ENCODE data around the gene TRIM8. TPM values are rescaled to one million over a fixed set of nuclear protein-coding genes. Genes with fewer than 3 reads are reported as not detected.

The TRIM8 gene
- total and polyA plus RNA-seq, 9 of the 15 experiments (the other 6 are each of a cell fraction or from before 2014, with no cell fraction given), result 1.7 to 26.0 (median 9.1) TPM

- no peak for TF ChIP-seq ZNF23 (CRISPR knock-in tag; IDR thresholded peaks at IDR 0.05)
- TF ChIP-seq SAFB2 (IDR thresholded peaks at IDR 0.05; ENCODE audit: borderline replicate concordance, low read depth, low read length, severe bottlenecking), result no peak
- TF ChIP-seq PTRF (tag; IDR thresholded peaks at IDR 0.05), result no peak
- TF ChIP-seq IRF2 (CRISPR knock-in tag; IDR thresholded peaks at IDR 0.05), result no peak
- TF ChIP-seq ZFX (CRISPR knock-in tag; IDR thresholded peaks at IDR 0.05), result no peak
- TF ChIP-seq ZBTB26 (CRISPR knock-in tag; IDR thresholded peaks at IDR 0.05), result no peak
- no peak for TF ChIP-seq ZNF277 (CRISPR knock-in tag; IDR thresholded peaks at IDR 0.05; ENCODE audit: borderline replicate concordance)
- no peak for TF ChIP-seq ZNF133 (CRISPR knock-in tag; IDR thresholded peaks at IDR 0.05)
- TF ChIP-seq E2F6 (IDR thresholded peaks at IDR 0.05; ENCODE audit: borderline replicate concordance in 1 of 2, extremely low read depth in 1 of 2, insufficient read depth in 1 of 2, insufficient read length in 1 of 2, low read depth in 1 of 2, low read length in 1 of 2, poor library complexity in 1 of 2, severe bottlenecking in 1 of 2), result no peak
- TF ChIP-seq SIRT6 (IDR thresholded peaks at IDR 0.05; ENCODE audit: low read depth, low read length), result no peak
- TF ChIP-seq PML (IDR thresholded peaks at IDR 0.05; ENCODE audit: low read length), result no peak
These were observed 30.3 kb downstream of the TRIM8 start (continued) for GRCh38 chr10:102674566-102674965.
